Measurements from ENCODE around the gene ZNF385B. TPM values are rescaled to one million over a fixed set of nuclear protein-coding genes. Genes with fewer than 3 reads are reported as not detected.

Gene ZNF385B
- total RNA-seq, 1 experiment from 2014 or later: 2.3 TPM

DNA sequence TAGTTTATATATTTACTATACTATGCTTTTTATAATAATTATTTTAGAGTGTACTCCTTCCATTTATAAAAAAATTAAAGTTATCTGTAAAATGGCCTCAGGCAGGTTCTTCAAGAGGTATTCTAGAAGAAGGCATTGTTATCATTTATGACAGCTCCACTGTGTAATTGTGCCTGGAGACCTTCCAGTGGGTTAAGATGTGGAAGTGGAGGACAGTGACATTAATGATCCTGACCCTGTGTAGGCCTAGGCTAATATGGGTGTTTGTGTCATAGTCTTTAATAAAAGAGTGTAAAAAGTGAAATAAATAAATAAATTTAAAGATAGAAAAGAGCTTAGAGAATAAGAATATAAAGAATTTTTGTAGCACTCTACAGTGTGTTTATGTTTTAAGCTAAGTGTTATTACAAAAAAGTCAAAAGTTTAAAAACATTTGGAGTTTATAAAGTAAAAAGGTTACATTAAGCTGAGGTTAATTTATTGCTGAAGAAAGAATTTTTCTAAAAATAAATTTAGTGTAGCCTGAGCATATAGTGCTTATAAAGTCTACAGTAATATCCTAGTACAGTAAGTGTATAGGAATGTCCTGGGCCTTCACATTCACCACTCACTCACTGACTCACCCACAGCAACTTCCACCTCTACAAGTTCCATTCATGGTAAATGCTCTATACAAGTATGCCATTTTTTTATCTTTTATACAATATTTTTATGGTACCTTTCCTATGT lies 406.8 kb downstream of the ZNF385B start:
- DNase-seq (ENCODE audit: extremely low read depth, low read depth): no peak

DNA sequence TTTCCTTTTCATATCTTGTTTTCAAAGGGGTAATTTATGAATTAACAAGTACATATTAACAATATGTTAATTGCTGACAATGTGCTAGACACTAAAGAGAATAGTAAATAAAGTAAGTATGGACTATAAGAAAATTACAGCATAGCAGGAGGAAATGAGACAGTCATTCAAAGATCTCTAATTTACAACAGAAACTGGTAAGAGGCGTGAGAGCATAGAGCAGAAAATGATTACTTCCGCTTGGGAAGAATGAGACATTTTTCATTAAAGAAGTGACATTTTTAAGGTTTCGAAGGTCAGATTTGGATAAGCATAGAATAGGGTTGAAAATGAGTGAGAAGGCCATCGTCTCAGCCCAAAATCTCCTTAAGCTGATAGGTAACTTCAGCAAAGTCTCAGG lies 412.4 kb downstream of the ZNF385B start:
- no peak for DNase-seq (ENCODE audit: extremely low read depth, low read depth)

DNA sequence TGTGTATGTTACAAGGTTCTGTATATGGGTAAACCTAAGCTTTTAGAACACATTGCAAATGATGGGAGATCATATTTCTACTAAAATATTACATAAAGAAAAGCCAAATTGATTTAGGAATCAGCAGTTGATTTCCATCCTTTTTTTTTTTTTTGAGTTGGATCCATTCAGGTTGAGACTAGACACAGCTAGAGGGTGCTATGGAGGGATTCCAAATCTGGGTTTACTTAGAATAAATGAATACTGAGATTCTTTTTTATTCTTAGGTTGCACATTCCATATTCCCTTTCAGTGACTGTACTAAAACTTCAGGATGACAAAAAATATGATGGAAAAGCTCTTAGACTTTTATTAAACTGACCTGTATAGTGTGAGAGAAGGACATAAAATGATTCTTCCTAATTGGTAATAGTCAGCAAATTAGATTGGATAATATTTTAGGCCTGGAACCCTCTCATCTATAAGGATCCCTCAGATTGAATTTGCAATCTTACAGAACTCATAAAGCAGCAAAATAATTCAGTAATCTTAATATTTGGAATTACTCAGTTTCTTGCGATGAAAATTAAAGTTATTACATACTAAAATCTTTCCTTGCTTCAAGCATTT lies 413.5 kb downstream of the ZNF385B start:
- DNase-seq (ENCODE audit: extremely low read depth, low read depth): no peak

GRCh38 chr2:179447421-179447820 lies 414.0 kb downstream of the ZNF385B start:
- no peak for DNase-seq (ENCODE audit: extremely low read depth, low read depth)

GRCh38 chr2:179446476-179447141 lies 414.8 kb downstream of the ZNF385B start:
- DNase-seq (ENCODE audit: extremely low read depth, low read depth): no peak

DNA sequence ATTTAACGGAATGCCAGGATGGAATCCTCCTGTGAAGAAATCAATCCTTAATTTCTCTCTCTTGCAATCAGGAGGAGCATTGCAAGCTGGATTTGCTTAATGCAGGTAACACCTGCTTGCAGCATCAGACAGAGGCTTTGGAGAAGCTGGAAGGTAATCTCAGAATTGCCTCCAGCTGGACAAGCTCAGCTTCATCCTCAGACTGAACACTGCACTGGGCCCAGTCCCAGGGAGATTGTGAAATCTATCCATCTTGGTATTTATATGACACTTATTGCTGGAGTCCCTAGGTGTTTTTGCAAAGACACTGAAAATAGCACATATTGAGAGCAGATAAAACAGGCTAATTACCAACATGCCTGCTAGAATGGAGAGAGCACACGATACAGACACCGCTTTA lies 417.4 kb downstream of the ZNF385B start:
- no peak for DNase-seq (ENCODE audit: extremely low read depth, low read depth)

DNA sequence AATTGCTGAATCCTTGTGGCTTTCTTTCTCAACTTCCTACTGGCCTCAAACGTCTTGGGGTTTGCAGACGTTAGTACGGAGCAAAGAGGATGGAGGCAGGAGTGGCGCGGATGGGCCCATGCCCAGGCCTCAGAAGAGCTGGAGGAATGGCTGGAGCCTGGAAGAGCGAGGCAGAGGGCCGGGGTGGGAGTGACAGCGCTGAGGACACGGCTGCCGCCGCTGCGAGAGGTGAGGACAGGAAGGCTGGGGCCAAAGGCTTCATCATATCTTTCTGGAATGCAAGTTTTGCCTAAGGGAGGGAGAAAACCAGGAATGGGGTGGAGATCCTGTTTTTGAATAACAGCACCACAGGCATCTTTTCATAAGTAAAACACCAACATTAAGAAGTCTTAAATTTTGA lies 418.2 kb downstream of the ZNF385B start:
- DNase-seq (ENCODE audit: extremely low read depth, low read depth): no peak

DNA sequence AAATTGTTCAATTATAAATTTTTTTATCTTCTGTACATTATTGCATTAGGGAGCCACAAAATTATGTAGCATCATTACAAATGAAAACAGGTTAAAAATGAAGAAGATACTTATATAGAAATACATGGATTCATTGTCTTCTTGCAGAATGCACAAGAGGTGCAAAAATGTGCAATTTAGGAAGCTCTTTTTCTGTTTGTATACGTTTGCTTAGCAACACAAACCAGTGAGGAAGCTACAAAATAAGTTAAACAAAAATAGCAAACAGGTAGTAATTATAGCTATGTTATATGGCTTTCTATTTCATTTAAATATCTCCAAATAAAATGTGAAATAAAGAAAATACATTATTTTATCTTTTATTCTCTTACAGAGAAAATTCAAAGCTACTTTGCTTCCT lies 419.2 kb downstream of the ZNF385B start:
- no peak for DNase-seq (ENCODE audit: extremely low read depth, low read depth)

DNA sequence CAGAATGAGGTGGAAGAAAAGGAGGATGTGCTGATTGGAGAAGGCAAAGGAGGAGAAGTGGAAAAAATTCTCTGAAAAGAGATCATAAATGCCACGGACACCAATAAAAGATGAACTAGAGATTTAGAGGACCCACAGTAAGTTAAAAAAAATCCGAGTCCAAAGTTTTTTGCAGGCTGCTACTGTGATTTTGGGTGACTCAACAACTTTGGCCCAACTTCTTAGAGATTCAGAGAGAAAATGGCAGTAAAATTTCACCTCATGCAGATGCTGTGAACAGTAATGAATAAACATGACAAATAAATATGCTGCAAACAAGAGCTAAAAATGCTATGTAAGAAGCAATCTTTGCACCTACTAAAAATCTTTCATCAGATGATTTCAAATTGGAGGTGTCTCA lies 419.9 kb downstream of the ZNF385B start:
- no peak for DNase-seq (ENCODE audit: extremely low read depth, low read depth)

GRCh38 chr2:179440642-179441251 lies 420.7 kb downstream of the ZNF385B start:
- peak; percentile 45 for DNase-seq (ENCODE audit: extremely low read depth, low read depth)

- DNase-seq (ENCODE audit: extremely low read depth, low read depth): no peak
These were observed 422.8 kb downstream of the ZNF385B start for GRCh38 chr2:179438654-179439053.

GRCh38 chr2:179437430-179437829 lies 424.0 kb downstream of the ZNF385B start:
- no peak for DNase-seq (ENCODE audit: extremely low read depth, low read depth)

DNA sequence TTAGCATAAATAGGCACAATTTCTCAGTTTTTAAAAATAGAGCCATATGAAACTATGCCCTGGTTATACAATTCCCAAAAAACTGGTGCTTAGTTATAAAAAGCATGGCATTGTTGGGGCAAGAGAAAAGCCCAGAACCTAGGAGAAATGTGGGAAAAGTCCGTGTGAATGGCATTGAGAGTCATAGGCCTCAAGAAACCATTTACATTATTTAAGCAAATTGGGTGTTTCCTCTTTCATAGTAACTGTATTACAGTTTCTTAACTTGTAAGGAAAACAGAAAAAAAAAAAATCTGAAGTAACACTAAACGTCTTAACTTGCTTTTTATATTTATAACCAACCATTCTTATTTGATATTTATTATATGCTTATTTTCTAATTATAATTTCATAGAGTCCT lies 425.8 kb downstream of the ZNF385B start:
- no peak for DNase-seq (ENCODE audit: extremely low read depth, low read depth)

DNA sequence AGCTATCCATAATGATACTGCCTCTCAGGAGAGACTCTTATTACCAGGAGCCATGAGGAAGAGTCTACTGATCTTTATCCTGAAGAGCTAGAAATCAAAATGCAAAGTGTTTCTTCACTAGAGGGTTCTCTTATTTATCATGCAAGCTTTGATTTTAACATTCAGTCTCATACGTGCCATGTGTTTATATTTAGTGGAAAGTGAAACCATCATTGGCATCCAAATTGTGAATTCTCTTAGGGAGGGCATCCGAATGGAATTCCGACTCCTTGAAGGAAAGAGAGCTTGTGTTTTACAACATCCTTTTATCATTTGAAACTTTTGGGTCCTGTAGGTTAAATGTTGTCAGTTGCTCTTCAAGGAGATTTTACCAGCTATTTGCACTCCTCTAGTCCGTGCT lies 426.4 kb downstream of the ZNF385B start:
- no peak for DNase-seq (ENCODE audit: extremely low read depth, low read depth)

GRCh38 chr2:179434357-179434756 lies 427.1 kb downstream of the ZNF385B start:
- no peak for DNase-seq (ENCODE audit: extremely low read depth, low read depth)

DNA sequence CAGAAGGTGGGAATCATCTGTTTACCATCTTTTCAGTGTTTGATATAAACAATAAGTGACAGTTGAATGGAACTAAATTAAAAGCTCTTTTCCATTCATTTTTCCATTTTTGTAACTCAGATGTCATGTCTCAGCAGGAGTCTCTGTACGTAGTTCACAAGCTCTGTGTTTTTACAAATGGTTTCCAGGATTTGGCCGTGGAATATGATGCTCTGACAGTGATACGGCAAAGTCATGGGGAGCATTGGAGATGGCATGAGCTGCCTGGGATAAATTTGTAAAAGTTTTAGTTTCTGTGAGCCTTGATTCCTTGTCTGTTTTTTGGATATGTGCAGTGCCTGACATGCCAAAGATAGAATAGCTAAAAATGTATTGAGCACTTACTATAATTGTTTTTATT lies 428.7 kb downstream of the ZNF385B start:
- no peak for DNase-seq (ENCODE audit: extremely low read depth, low read depth)

- no peak for DNase-seq (ENCODE audit: extremely low read depth, low read depth)
These were observed 431.8 kb downstream of the ZNF385B start for GRCh38 chr2:179429597-179429996.

- no peak for DNase-seq (ENCODE audit: extremely low read depth, low read depth)
These were observed 432.3 kb downstream of the ZNF385B start for GRCh38 chr2:179429060-179429471.

- DNase-seq (ENCODE audit: extremely low read depth, low read depth): no peak
These were observed 432.8 kb downstream of the ZNF385B start for GRCh38 chr2:179428649-179429048.

DNA sequence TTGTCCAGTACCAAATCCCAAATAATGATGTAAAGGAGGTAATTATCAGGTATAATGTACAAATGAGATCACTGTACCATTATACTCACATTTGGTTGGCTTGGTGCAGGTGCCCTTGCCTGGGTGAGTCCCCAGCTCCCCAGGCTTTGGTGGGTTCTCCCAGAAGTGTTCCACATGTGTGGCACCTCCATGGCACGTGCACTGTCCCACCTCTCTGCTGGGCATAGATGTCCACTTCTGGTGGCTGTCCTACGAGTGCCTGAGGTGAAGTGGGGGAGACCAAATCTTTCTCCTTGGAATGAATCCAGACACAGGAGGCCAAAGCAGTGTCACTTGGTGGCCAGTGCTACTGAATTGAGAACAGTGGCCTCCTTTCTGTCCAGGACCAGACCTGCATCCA lies 434.3 kb downstream of the ZNF385B start:
- no peak for DNase-seq (ENCODE audit: extremely low read depth, low read depth)

- no peak for DNase-seq (ENCODE audit: extremely low read depth, low read depth)
These were observed 436.8 kb downstream of the ZNF385B start for GRCh38 chr2:179424571-179424970.

All from NCI-H460 (cell line).